ENCODE measurements around the gene MGST3.
A peak's percentile ranks its signal among the peaks of the same experiment; 100 is the strongest.

The MGST3 gene

GRCh38 chr1:165624441-165624840, 6.6 kb upstream of the MGST3 start:
- Mint-ChIP-seq H3K27me3 (ENCODE audit: low read depth, poor library complexity) (peaks cover 7% of the 10 kb centered on the region), H3K36me3 (ENCODE audit: low read depth) (no peaks in the 10 kb centered on the region), H3K27ac (no peak overlapping the region), H3K4me1 (peaks cover 14% of the 10 kb centered on the region), H3K9me3 (no peaks in the 10 kb centered on the region), H3K4me3 (no peak overlapping the region)
- DNase-seq: no peak
- TF ChIP-seq, protein P1, sequence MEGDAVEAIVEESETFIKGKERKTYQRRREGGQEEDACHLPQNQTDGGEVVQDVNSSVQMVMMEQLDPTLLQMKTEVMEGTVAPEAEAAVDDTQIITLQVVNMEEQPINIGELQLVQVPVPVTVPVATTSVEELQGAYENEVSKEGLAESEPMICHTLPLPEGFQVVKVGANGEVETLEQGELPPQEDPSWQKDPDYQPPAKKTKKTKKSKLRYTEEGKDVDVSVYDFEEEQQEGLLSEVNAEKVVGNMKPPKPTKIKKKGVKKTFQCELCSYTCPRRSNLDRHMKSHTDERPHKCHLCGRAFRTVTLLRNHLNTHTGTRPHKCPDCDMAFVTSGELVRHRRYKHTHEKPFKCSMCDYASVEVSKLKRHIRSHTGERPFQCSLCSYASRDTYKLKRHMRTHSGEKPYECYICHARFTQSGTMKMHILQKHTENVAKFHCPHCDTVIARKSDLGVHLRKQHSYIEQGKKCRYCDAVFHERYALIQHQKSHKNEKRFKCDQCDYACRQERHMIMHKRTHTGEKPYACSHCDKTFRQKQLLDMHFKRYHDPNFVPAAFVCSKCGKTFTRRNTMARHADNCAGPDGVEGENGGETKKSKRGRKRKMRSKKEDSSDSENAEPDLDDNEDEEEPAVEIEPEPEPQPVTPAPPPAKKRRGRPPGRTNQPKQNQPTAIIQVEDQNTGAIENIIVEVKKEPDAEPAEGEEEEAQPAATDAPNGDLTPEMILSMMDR (IDR thresholded peaks at IDR 0.05): no peak

- no peaks in the 10 kb centered on the region for H3K36me3 Mint-ChIP-seq (ENCODE audit: low read depth)
- H3K27ac Mint-ChIP-seq: no peak overlapping the region
- H3K9me3 Mint-ChIP-seq: no peaks in the 10 kb centered on the region
- H3K4me1 Mint-ChIP-seq: peaks cover 20% of the 10 kb centered on the region
- no peak overlapping the region for H3K4me3 Mint-ChIP-seq
- no peaks in the 10 kb centered on the region for H3K27me3 Mint-ChIP-seq (ENCODE audit: low read depth, poor library complexity)
- no peak for DNase-seq
- TF ChIP-seq, protein P1 (IDR thresholded peaks at IDR 0.05): no peak
These were observed 2.7 kb upstream of the MGST3 start for GRCh38 chr1:165628147-165628822.

DNA sequence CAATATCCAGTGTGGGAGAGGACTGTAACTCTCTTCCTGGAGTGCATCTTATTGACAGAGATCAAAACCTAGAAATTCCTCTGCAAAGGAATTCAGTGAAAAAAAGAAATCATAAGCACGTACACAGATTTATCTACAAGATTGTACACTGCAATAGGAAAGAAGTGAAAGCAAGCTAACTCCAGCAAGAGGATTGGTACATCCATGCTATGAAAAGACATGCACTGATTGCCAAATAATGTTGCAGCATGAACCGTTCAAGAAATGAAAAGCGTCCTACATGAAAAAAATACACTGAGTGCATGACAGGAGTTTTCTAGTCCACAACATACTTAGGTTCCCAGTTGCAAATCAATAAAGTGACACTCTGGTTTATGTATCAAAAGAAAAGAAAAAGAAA, 1.9 kb upstream of the MGST3 start:
- H3K4me3 Mint-ChIP-seq: no peak overlapping the region
- no peaks in the 10 kb centered on the region for H3K36me3 Mint-ChIP-seq (ENCODE audit: low read depth)

DNA sequence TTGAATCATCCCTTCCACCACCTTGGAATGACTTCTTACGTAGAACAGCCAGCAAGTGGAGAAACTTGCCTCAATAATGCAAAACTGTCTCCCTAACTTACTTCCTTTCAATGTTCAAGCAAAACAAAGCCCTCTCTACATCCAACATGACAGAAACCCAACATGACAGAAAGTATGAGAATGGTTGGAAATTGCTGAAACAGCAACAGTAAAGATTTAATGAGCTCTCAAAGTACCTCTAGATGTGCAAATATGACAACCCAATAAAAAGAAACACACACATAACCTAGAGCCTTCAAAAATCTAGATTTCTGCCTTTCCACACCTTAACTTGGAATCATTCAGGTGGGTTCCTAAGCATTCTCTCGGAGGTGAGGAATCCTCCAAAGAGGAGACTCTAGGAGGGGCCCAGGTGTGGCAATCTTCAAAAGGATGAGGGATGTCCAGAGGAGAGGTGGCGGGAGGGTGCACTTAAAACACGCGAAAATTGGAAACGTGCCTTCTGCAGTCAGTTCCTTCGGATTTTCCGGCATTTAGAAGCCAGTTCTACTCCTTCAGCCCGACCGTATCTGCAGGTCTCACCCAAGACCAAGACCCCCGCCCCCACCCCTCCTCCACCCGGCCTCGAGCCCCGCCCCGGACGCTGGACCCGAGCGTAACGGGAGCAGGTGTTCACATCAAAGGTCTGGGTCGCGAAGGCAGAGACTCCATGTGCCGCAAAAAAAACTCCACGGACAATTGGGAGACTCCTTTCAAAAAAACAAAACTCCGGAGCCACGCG, 996 bp upstream of the MGST3 start:
- no peaks in the 10 kb centered on the region for H3K27me3 Mint-ChIP-seq (ENCODE audit: low read depth, poor library complexity)
- H3K4me3 Mint-ChIP-seq: no peak overlapping the region
- no peaks in the 10 kb centered on the region for H3K9me3 Mint-ChIP-seq
- no peaks in the 10 kb centered on the region for H3K36me3 Mint-ChIP-seq (ENCODE audit: low read depth)
- H3K4me1 Mint-ChIP-seq: peaks cover 35% of the 10 kb centered on the region
- TF ChIP-seq, protein P1 (IDR thresholded peaks at IDR 0.05): no peak
- H3K27ac Mint-ChIP-seq: no peak overlapping the region
- DNase-seq: no peak

More for the DNA sequence above, 1.9 kb upstream of the MGST3 start:
- H3K27me3 Mint-ChIP-seq (ENCODE audit: low read depth, poor library complexity): no peaks in the 10 kb centered on the region
- TF ChIP-seq, protein P1 (IDR thresholded peaks at IDR 0.05): no peak
- H3K4me1 Mint-ChIP-seq: peaks cover 26% of the 10 kb centered on the region
- no peak for DNase-seq
- no peak overlapping the region for H3K27ac Mint-ChIP-seq
- no peaks in the 10 kb centered on the region for H3K9me3 Mint-ChIP-seq

GRCh38 chr1:165631342-165632151, 513 bp downstream of the MGST3 start:
- no peak overlapping the region for H3K4me3 Mint-ChIP-seq

More at GRCh38 chr1:165631342-165632151, 513 bp downstream of the MGST3 start:
- DNase-seq: peak; percentile 59
- H3K4me1 Mint-ChIP-seq: peaks cover 45% of the 10 kb centered on the region
- H3K36me3 Mint-ChIP-seq (ENCODE audit: low read depth): no peaks in the 10 kb centered on the region
- TF ChIP-seq, protein P1 (IDR thresholded peaks at IDR 0.05): no peak
- H3K9me3 Mint-ChIP-seq: no peaks in the 10 kb centered on the region
- H3K27me3 Mint-ChIP-seq (ENCODE audit: low read depth, poor library complexity): no peaks in the 10 kb centered on the region
- H3K27ac Mint-ChIP-seq: no peak overlapping the region
